Hippocampal formation (tissue), 2 donors: ENCODE measurements around the gene PCGF3.
"Not testable (repeated sequence)": the region's sequence is repeated elsewhere in the genome, so short reads cannot be mapped to it uniquely, and the experiment has no call there.

Source experiments
- DNase-seq, 2 donors: peaks; one replicate each; lab custom pipeline; 2025; lab: John Stamatoyannopoulos, UW

PCGF3 gene

GRCh38 chr4:683247-683897 is 22.3 kb upstream of the PCGF3 start:
- no peak for DNase-seq

GRCh38 chr4:683982-684622 is 21.5 kb upstream of the PCGF3 start:
- DNase-seq: peak; percentile 28 to 56

DNA sequence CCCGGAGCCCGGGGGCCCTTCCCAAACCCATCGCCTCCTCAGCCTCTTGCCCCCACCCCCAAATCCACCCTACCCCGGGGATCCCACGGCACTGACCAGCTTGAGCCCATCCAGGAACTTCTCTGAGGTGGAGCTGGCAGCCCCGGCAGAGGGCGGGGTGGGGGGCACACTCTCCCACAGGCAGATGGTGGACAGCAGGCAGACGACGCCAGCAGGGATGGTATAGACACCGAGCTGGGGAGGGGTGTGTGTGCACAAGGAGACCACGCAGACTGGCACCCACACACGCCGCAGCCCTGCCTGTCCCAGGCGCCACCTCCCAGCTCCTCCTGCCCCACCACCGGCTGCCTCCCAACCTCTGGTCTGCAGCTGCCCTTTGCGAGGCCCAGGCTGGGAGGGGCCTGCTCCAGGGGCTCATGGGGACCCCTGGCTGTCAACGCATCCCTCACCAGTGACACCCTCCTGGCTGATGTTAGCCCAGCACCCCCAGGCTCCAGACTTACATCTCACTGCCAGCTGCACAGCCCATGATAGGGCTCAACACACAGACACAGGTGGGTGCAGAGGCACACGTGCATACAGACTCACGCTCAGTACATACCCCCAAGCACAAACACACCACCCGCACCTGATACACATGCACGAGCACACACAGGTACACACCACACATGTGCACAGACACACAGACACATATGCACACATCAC is 20.9 kb upstream of the PCGF3 start:
- no peak for DNase-seq

GRCh38 chr4:685679-686412 is 19.8 kb upstream of the PCGF3 start:
- no peak for DNase-seq

- DNase-seq: no peak
Measured at GRCh38 chr4:686413-687040, 19.1 kb upstream of the PCGF3 start.

DNA sequence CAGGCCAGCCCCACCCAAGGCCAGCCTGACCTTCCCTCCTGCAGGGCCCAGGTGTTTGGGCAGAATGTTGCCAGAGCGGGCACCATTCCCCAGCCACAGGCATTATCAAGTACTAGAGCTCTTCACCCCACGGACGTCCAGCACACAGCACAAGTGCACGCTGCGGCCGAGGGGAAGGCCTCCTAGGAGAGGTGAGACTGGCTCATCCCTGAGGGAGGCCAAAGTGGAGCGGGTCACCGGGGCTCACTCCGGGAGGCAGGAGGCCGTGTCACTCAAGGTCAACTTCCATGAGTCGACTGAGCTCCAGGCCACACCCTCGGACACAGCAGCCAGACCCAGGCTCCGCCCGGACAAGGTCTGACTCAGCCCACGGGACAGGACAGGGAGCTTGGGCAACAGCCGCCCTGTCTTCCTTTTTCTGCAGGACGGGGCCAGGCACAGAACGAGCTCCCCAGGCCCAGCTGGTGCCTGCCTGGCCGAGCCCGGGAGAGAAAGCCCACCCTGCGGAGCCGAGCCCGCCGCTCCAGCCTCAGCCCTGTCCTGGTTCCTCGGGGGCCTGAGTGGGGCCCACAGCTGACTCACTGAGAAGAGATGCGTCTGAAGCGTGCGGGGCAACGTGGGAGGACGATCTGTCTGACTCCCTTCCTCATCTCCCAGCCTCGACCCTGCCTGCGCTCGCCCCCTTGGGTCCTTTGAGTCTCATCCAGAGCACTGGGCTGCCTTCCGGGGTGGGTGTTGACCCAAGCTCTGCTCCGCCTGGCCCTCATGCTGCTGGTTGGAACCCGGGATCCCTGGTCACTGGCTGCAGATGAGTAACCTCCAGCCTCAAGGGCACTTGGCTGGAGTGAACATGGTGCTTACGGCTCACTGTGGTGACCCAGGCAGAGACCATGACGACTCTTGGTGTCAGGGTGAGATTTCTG is 18.3 kb upstream of the PCGF3 start:
- DNase-seq: no peak

- no peak for DNase-seq
Measured at GRCh38 chr4:687971-688853, 17.4 kb upstream of the PCGF3 start.

GRCh38 chr4:688854-689681 is 16.6 kb upstream of the PCGF3 start, which contains the start of gene SLC49A3:
TSS of gene SLC49A3 (minus strand) at chr4:689151. CDS start at chr4:689127, 24 bp downstream.
- DNase-seq: no peak

- DNase-seq: no peak
Measured at GRCh38 chr4:689723-690122, 15.9 kb upstream of the PCGF3 start.

DNA sequence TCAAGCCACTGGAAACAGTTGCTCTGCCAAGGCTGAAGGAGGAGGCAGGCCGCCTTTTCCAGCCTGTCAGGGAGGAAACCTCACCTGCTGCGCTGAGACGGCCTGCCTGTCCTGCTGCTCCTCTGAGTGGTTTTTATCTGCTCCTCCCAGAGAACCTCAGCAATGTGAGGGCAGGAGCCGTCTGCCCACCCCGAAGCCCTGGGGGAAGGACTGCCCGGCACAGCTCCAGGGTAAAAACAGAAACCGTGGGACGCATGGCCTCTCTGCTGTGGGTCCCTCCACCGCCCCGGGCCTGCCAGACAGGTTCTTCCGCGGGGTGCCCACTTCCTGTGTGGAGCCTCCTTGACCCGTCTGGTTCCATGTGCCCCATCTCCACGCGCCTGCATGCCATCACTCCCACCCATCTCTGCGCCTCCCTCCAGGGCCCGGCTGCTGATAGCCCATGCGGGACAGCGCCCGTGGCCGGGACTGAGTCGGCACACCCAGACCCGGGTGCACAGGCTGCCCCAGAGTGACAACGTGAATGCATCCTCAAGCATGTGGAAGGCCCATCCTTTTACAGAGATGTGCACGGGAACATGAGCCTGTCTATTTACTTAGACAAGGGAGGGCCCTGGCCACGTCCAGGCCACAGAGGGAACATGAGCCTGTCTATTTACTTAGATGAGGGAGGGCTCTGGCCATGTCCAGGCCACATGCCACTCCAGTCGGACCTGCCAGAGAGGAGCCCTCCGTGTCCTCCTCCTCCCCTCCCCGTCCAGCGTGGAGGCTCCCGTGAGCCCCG is 12.7 kb upstream of the PCGF3 start:
- no peak for DNase-seq

- DNase-seq: not testable (repeated sequence)
Measured at GRCh38 chr4:694341-694940, 11.2 kb upstream of the PCGF3 start.

DNA sequence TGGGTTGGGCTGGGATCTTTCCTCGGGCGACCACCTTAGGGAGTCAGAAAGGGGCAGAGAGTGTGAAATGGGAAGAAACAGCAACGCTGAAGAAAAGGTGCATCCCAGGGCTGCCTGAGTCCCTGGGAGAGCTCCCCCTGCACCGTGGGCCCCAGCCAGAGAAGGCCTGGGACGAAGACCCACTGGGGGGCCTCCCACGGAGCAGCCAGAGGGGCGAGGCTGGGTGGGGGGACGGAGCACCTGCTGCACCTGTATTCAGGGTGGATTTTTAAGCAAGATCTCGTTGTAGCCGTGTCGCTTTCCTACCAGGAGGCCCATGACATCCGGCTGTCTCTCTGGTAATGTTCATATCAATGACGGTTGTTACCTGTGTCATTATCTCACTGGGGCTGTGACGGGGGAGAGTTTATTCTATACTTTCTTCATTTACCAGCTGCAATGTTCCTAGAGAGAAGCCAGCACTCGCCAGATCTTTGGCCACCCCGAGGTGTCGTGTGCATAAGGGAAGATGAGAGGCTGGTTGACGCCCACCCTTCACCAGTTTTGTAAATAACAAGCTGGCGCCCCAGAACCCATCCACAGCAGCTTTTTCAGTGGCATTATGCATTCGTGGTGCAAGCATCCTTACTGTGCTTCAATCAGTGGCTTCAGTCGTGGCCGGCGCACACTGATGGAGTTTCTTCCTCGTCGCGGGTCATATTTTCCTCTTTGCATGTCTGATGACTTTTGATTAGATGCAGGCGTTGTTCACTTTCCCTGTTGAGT is 5.6 kb upstream of the PCGF3 start:
- DNase-seq: no peak

DNA sequence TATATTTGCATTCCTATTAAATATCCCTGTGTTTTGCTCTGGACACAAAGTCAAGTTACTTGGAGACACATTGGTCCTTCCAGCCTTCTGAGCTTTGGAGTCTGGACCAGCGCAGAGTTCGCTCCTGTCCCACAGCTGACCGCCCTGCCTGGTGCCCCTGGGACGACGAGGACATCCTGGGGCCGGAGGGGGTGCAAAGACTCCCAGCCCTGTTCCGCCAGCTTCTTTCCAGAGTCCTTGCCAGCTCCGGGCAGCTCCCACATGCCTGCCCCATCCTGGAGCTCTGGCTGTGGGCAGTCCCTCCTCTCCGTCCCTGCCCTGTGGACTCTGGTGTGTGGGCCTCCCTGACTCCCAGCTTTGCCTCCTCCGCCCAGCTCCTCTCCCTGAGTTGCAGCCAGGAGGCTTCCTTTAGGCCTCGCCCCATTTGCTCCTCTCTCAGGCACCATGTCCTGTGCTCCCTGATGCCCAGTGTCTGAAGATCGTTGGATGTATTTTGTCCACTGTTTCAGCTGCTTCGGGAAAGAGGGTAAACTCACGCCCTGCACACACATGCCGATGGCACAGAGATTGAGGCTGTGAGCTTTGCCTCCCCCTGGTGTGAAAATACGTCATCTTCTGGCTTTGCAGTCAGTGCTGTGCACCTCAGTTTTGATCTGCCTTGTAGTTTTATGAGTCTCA is 4.9 kb upstream of the PCGF3 start:
- no peak for DNase-seq

GRCh38 chr4:702618-703048 is 3.0 kb upstream of the PCGF3 start:
- DNase-seq: no peak

DNA sequence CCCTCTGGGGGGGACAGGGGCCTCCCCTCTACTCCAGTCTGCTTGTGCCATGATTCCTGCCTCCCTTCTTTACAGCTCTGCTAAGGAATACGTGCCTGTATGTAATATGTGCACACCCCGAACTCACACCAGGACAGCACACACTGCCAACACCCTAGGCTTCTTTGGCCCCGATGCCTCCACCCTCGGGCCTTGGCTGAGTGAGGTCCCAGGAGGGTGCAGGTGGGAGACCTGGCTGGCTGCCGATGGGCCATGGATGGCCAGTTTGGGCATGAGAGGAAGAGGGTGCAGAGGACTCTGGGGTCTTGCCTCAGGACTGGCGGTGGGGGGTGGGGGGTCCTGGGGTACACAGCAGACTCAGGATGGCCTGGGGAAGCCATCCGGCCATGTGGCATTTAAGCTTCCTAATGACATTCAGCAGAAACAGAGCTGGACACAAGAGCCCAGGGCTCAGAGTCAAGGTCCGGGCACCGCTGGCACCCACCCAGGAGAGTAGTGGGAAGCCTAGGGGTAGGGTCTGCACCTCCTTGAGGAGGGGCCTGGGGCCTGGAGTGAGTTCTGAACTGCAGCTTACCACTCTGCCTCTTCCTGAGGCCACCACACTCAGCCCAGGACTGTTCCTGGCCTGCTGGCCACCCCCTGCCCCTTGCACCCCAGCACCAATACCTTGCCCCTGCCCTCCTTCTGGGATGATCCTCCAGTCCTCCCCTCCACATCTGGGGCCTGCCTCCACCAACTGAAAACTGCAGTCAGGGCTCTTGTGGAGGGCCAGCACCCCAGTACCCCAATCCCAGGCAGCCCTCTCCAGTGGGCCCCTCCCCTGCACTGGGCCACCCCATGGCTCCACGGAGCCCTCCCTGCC is 2.1 kb upstream of the PCGF3 start:
- no peak for DNase-seq
